Measurements from ENCODE around the gene KCNK13.

KCNK13 gene

DNA sequence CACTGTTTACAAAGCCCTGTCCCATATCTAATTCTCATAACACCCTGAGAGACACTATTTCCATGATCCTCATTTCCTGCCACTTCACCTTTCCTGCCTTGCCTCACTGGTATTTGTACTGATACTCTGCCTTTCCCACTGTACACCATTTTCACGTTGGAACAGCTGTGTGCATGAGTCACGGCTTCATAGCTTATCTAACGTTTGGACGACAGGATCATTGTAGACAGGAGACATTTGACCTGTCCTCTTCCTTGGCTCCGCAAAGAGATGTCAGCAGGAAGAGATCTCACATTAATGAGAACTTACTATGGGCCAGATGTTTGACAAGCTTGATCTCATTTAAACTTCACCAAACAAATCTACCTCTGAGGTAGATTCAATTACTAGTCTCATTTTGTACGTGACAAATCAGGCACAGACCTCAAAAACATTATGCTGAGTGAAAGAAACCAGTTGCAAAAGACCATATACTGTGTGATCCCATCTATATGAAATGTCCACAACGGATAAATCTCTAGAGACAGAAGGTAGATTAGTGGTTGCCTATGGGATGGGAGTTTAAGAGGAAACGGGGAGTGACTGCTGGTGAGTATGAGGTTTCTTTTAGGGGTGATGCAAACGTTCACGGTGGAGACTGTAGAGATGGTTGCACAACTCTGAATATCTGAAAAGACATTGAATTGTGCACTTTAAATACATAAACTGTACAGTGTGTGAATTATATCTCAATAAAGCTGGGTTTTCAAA lies 71.2 kb downstream of the KCNK13 start:
- no peak for DNase-seq

DNA sequence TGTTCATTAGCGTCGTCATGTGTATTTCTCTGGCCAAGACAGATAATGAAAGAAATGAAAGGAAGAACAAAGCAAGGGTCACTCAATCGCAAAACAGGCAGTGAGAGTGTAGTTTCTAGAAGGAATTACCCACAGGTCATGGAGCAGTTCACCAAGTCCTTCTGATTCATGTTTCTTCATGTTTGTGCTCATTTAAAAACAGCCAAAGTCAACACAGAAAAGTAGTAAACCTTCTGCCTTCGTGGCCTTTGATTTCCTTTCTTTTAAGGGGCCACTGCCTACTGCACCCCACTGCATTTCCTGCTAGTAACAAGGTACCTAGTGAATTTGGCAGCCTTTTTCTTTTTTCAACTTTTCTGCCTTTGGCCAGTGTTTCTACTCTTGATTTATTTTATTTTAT lies 75.1 kb downstream of the KCNK13 start:
- no peak for DNase-seq

DNA sequence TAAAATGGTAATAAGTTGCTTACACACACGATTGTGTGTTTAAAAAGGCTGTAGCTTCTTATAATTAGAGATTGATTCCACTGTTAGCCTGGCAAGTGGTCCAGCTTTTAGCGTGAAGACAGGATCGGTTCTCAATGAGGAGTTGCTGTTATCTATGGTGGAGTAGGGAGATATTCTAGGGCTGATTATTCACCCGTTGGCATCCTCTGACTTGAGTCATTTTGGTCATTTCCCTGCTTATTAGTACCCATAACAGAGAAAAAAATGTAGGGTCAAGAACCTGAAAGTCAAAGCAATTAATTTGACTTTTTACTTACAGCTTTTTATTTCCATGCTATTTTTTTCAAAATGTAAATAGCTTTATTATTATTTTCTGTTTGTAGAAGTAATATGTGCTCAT lies 76.0 kb downstream of the KCNK13 start:
- no peak for DNase-seq

DNA sequence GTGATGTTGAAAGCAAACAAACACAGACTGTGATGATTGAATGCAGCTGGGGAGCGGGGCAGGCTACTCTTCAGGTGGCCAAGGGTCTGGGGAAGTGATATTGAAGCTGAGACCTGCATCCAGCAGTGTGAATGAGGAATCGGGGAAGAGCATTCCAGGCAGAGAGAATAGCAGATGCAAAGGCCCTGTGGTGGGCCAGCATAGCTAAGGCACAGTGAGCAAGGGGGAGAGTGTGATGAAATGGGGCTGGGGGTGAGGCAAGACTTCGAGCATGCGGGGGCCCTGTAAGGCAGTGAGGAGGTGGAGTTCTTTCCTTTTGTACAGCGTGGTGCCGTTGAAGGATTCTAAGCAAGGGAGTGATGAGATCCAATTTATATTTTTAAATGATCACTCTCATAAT lies 77.4 kb downstream of the KCNK13 start:
- DNase-seq: no peak

- no peak for DNase-seq
Observed at GRCh38 chr14:90140298-90140955, 78.6 kb downstream of the KCNK13 start.

DNA sequence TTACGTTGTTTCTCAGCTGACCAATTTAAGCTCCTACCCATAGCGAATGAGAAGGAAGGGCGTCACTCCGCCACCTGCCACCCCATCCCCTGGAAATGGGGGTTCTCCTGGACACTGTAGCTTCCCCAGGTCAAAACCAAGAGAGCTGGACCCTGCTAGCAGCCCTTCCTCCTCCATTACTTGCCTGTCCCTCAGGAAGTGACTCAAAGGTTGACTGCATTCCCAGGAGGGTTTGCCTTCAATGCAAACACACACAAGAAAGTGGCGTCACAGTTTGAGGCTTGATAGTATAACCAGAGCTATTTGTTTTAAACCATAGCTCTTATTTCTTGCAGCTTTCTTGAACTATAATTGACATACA lies 79.1 kb downstream of the KCNK13 start:
- DNase-seq: no peak

GRCh38 chr14:90153429-90153828 lies 91.6 kb downstream of the KCNK13 start:
- DNase-seq: no peak

DNA sequence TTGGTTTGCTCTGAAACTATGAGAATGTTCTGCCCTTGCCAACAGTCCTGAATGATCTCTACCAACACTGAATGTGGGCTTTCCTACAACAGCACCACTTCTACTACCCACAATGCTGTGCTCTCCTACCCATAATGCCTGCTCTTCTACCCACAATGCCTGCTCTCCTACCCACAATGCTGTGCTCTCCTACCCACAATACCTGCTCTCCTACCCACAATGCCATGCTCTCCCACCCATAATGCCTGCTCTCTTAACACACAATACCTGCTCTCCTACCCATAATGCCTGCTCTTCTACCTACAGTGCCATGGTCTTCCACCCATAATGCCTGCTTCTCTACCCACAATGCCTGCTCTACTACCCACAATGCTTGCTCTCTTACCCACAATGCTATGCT lies 92.3 kb downstream of the KCNK13 start:
- DNase-seq: no peak

DNA sequence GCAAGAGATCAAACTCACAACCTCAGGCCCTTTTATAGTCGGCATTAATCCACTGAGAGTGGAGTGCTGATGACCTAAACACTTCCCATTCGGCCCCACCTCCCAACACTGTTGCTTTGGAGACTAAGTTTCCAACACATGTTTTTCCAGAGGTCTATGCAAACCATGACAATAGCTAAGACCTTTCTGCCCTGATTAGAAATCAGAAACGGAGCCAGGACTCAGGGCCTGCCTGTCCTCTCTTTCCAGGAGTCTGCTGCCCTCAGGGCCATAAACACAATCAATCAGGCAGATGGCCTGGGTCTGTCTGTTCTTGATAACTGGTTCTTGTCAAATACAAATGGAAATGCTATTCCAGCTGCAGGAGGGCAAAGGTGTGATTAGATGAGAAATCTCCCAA lies 97.4 kb downstream of the KCNK13 start:
- no peak for DNase-seq

- DNase-seq: no peak
Observed at GRCh38 chr14:90159688-90160087, 97.9 kb downstream of the KCNK13 start.

DNA sequence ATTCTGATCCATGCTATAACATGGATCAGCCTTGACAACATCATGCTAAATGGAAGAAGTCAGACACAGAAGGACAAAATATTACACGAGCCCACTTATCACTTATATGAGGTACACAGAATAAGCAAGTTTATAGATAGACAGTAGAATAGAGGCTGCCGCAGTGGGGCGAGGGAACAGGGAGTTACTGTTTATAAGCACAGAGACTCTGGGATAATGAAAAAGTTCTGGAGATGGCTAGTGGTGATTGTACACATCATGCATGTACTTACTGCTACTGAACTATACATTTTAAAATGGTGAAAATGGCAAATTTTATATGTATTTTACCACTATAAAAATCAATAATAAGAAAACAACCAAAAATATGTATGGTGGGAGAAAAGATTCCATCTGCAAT lies 99.3 kb downstream of the KCNK13 start:
- DNase-seq: no peak

DNA sequence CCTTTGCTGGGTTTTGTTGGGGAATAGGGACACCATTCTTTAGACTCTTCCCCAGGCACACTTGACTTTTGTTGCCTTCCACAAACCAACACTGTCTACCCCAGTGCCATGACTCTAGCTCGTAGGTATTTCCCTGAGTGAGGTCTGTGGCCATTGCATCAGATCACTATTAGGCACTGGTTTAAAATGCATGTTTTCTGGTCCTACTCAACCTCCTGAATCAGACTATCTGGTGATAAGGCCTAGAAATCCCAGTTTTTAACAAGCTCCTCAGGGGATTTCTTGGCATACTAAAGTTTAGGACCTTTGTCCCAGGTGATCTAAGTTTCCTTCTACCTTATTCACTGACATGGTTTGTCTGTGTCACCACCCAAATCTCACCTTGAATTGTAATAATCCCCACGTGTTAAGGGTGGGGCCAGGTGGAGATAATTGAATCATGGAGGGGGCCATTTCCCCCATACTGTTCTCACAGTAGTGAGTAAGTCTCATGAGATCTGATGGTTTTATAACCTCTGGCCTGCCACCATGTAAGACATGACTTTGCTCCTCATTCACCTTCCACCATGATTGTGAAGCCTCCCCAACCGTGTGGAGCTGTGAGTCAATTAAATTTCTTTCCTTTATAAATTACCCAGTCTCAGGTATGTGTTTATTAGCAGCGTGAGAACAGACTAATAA lies 106.8 kb downstream of the KCNK13 start:
- no peak for DNase-seq

DNA sequence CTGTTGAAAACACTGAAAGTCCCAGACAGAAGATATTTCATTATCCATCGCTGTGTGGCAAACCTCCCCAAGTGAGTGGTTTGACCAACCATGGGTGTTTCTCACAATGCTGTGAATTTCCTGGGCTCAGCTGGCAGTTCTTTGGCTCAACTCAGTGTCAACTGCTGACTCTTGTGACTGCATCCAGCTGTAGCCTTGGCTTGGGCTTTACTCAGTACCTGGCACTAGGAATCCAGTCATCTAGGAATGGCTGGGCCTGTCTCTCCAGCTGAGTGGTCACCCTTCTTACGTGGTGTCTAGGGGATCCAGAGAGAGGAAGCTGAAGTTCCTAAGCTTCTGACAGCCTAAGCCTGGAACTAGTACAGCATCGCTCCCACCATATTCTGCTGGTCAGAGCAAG lies 113.8 kb downstream of the KCNK13 start:
- DNase-seq: no peak

GRCh38 chr14:90177539-90178189 lies 115.9 kb downstream of the KCNK13 start:
- DNase-seq: no peak

DNA sequence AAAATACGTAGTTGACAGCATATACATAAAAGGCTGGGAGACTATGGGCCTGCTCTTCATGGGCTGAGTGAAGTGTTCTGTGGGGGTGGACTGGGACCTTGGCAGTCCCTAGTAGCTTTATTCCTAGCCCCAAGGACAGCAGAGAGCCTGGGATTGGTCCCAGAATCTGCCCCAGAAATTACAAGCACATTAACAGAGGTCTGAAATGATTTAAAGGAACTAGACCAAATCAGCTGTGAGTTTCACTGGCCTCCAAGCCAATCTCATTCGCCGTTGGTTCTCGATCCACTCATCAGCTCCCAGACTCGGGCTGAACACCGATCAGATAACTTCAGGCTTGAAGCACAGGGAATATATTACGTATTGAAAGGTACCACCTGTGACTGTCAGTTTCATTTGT lies 117.6 kb downstream of the KCNK13 start:
- no peak for DNase-seq

DNA sequence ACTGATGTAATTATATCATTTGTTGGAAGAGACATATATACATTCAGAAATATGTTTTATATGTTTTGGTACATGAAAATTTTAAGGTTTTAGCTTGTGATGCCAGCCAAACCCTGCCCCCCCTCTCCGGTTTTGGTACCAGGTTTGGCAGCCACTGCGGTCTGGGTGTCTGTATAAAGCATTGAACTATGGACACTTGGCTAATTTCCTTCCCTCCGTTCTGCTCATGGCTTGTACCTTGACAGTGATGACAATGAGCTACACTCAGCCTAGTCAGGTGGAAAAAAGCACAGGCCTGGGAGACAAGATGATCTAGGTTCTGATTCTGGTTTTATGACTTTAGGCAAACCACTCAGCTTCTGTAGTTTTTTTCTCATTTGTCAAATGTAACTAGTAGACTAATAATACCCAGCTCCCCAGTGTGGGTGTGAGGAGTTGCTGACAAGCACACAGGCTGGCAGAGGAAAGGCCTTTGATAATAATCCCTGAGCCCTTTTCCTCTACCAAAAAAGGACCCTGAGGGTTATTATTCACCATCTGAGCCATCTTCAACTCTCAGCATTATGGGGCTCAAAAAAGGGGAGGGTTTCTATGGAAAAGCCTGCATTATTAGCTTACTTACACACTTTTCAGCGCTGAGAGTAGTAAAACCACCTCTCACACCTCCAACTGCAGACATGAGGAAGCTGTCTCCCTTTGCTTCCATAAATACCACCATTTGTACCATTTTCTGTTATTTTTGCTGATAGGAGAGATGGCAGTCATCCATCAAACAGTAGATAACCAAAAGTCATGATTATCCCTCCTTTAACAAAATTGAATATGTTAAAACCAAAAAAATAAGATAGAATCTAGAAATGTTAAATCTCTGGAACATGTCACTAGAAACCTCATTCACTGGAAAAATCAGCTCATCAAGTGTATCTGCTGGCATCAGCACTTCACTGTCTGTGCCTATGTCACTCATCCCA lies 118.3 kb downstream of the KCNK13 start:
- DNase-seq: no peak

DNA sequence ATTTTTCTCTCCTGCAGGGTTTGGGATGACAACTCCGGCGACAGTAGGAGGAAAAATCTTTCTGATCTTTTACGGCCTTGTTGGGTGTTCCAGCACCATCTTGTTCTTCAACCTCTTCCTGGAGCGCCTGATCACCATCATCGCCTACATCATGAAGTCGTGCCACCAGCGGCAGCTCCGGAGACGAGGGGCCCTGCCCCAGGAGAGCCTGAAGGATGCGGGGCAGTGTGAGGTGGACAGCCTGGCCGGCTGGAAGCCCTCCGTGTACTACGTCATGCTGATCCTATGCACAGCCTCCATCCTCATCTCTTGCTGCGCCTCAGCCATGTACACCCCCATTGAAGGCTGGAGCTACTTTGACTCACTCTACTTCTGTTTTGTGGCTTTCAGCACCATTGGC lies 122.3 kb downstream of the KCNK13 start:
- no peak for DNase-seq

GRCh38 chr14:90184571-90185266 lies 122.9 kb downstream of the KCNK13 start:
- no peak for DNase-seq

- DNase-seq: no peak
Observed at GRCh38 chr14:90188588-90188987, 126.8 kb downstream of the KCNK13 start.

DNA sequence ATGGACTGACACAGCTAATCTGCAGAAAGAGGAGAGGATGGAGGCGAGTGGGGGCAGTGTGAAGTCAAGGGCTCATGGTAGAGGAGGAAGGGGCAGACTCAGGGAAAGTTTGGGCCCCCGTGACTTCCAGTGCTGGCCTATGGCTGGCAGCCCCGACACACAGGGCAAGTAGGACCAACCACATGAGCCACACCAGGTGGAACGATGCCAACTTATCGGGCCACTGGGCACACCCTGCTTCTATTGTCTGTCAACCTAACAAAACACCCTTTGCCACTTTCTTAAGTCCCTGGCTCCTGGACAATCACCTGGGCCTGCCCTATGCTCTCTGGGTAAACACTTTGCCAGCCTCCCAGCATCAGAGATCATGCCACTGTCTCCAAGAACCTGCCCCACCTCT lies 129.4 kb downstream of the KCNK13 start:
- no peak for DNase-seq

DNA sequence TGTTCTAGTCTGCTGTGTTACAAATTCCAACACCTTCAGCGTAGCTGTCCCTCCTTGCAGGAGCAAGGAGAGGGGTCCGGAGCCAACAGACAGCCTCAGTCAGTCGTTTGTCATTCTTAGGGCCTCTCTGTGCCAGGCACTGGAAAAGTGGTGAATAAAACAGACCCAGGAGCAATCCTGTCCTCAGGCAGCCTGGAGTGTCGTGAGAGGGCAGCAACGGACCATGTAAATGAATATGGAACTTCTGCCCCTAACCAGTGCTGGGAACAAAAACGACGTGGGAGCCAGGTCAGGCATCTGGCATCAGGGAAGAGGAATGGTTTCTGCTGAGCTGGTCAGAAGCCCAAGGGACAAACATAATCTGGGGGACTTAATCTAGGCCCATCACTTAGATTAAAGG lies 129.8 kb downstream of the KCNK13 start:
- no peak for DNase-seq

DNA sequence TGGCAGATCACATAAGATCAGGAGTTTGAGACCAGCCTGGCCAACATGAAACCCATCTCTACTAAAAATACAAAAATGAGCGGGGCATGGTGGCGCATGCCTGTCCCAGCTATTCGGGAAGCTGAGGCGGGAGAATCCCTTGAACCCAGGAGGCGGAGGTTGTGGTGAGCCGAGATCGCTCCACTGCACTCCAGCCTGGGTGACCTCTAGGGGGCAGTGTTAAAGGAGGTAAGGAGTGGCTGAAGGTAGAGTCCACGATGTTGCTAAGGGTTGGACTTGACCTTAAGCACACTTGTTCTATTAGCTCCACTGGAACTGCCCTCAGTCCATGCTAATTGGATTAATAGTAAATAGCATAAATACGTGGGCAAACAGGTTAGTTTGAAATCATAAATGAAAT lies 132.1 kb downstream of the KCNK13 start:
- DNase-seq: no peak

Data from femur (tissue), 1 donor.